LoVo (cell line): ENCODE measurements around the gene TPCN2.
"Not testable (repeated sequence)": the region's sequence is repeated elsewhere in the genome, so short reads cannot be mapped to it uniquely, and the experiment has no call there.

Source experiments
- DNase-seq: peaks from one replicate; pipeline ENCODE4 v3.0.0-alpha.2; 2016; ENCODE audit warnings: low spot score

TPCN2 gene

GRCh38 chr11:69129647-69130046 is 80.9 kb downstream of the TPCN2 start:
- DNase-seq, result no peak

GRCh38 chr11:69130654-69131053 is 81.9 kb downstream of the TPCN2 start:
- no peak for DNase-seq

GRCh38 chr11:69131121-69131566 is 82.4 kb downstream of the TPCN2 start:
- DNase-seq, result no peak

GRCh38 chr11:69131644-69132300 is 83.0 kb downstream of the TPCN2 start:
- peak; percentile 84 for DNase-seq

GRCh38 chr11:69132301-69132670 is 83.6 kb downstream of the TPCN2 start:
- no peak for DNase-seq

- DNase-seq, result no peak
Observed at GRCh38 chr11:69133251-69133650, 84.5 kb downstream of the TPCN2 start.

GRCh38 chr11:69134182-69134581 is 85.5 kb downstream of the TPCN2 start:
- not testable (repeated sequence) for DNase-seq

GRCh38 chr11:69134957-69135356 is 86.2 kb downstream of the TPCN2 start:
- no peak for DNase-seq

- no peak for DNase-seq
Observed at GRCh38 chr11:69135420-69136363, 87.0 kb downstream of the TPCN2 start.

- no peak for DNase-seq
Observed at GRCh38 chr11:69136471-69136870, 87.7 kb downstream of the TPCN2 start.

- peak; percentile 55 for DNase-seq
Observed at GRCh38 chr11:69137151-69137844, 88.6 kb downstream of the TPCN2 start.

GRCh38 chr11:69138265-69138664 is 89.5 kb downstream of the TPCN2 start:
- DNase-seq, result peak; percentile 75

- not testable (repeated sequence) for DNase-seq
Observed at GRCh38 chr11:69140161-69140560, 91.4 kb downstream of the TPCN2 start.

GRCh38 chr11:69140635-69141034 is 91.9 kb downstream of the TPCN2 start:
- DNase-seq, result no peak

- DNase-seq, result no peak
Observed at GRCh38 chr11:69141742-69142141, 93.0 kb downstream of the TPCN2 start.

- DNase-seq, result no peak
Observed at GRCh38 chr11:69142895-69143294, 94.2 kb downstream of the TPCN2 start.

GRCh38 chr11:69144316-69145049 is 95.8 kb downstream of the TPCN2 start:
- no peak for DNase-seq

- no peak for DNase-seq
Observed at GRCh38 chr11:69145050-69145380, 96.3 kb downstream of the TPCN2 start.

GRCh38 chr11:69148377-69148762 is 99.6 kb downstream of the TPCN2 start:
- DNase-seq, result no peak

- no peak for DNase-seq
Observed at GRCh38 chr11:69148806-69149205, 100.1 kb downstream of the TPCN2 start.

GRCh38 chr11:69149338-69150045 is 100.8 kb downstream of the TPCN2 start:
- not testable (repeated sequence) for DNase-seq
